ENCODE measurements around the gene IL3. TPM values are rescaled to one million over a fixed set of nuclear protein-coding genes. Genes with fewer than 3 reads are reported as not detected.

IL3 gene
- total and polyA plus RNA-seq, 9 donors, result not detected

DNA sequence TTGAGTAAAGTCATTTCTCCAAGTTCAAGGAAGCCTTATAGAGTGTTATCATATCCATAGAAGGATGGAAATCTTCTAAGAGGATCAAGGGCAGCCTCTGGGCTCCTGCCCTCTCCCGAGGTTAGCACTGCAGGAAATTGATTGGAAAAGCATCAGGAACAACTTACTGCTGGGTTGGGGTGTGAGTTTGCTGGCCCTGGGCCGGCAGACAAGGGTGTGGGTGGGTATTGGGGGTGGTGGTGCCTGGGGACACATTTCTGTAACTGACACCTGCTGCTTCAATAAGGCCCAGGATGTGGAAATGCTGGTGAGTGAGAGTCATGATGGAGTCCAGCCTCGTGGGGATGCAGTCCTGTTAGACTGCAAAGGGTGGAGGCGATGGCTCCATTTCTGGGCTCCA is 18.6 kb downstream of the IL3 start:
- Histone ChIP-seq H3K36me3 (no peaks in the 10 kb centered on the region), H3K4me1 (ENCODE audit: insufficient read depth) (no peaks in the 10 kb centered on the region), H3K27me3 (no peaks in the 10 kb centered on the region), H3K27ac (no peak overlapping the region), H3K4me3 (no peak overlapping the region), H3K9me3 (no peaks in the 10 kb centered on the region)
- TF ChIP-seq EP300 (IDR thresholded peaks at IDR 0.05) (no peak), POLR2A (IDR thresholded peaks at IDR 0.05) (no peak)
- TF ChIP-seq, protein P1, sequence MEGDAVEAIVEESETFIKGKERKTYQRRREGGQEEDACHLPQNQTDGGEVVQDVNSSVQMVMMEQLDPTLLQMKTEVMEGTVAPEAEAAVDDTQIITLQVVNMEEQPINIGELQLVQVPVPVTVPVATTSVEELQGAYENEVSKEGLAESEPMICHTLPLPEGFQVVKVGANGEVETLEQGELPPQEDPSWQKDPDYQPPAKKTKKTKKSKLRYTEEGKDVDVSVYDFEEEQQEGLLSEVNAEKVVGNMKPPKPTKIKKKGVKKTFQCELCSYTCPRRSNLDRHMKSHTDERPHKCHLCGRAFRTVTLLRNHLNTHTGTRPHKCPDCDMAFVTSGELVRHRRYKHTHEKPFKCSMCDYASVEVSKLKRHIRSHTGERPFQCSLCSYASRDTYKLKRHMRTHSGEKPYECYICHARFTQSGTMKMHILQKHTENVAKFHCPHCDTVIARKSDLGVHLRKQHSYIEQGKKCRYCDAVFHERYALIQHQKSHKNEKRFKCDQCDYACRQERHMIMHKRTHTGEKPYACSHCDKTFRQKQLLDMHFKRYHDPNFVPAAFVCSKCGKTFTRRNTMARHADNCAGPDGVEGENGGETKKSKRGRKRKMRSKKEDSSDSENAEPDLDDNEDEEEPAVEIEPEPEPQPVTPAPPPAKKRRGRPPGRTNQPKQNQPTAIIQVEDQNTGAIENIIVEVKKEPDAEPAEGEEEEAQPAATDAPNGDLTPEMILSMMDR (IDR thresholded peaks at IDR 0.05), result no peak
- intact Hi-C loops (cut with DNase I), result no loop called here
- DNase-seq, result no peak
- 74 to 80% (median 77%) methylated on average over 4 of the region's 4 CpGs for WGBS, 3 donors

- Histone ChIP-seq H3K4me1 (ENCODE audit: insufficient read depth) (no peaks in the 10 kb centered on the region), H3K36me3 (no peaks in the 10 kb centered on the region), H3K9me3 (no peaks in the 10 kb centered on the region), H3K4me3 (no peak overlapping the region), H3K27me3 (no peaks in the 10 kb centered on the region), H3K27ac (no peak overlapping the region)
- TF ChIP-seq EP300 (IDR thresholded peaks at IDR 0.05) (no peak), POLR2A (IDR thresholded peaks at IDR 0.05) (no peak)
- TF ChIP-seq, protein P1 (IDR thresholded peaks at IDR 0.05), result no peak
- 70 to 94% (median 79%) methylated on average over 3 of the region's 3 CpGs for WGBS, 3 donors
- DNase-seq, result no peak
- intact Hi-C loops (cut with DNase I), result no loop called here
Observed at GRCh38 chr5:132079619-132080018, 19.2 kb downstream of the IL3 start.

GRCh38 chr5:132080595-132080994 is 20.1 kb downstream of the IL3 start:
- Histone ChIP-seq H3K4me1 (ENCODE audit: insufficient read depth) (no peaks in the 10 kb centered on the region), H3K36me3 (no peaks in the 10 kb centered on the region), H3K27me3 (no peaks in the 10 kb centered on the region), H3K9me3 (no peaks in the 10 kb centered on the region), H3K4me3 (no peak overlapping the region), H3K27ac (no peak overlapping the region)
- 85 to 88% (median 86%) methylated on average over 3 of the region's 3 CpGs for WGBS, 3 donors
- DNase-seq, result no peak
- TF ChIP-seq, protein P1 (IDR thresholded peaks at IDR 0.05), result no peak
- TF ChIP-seq POLR2A (IDR thresholded peaks at IDR 0.05) (no peak), EP300 (IDR thresholded peaks at IDR 0.05) (no peak)
- intact Hi-C loops (cut with DNase I), result no loop called here

DNA sequence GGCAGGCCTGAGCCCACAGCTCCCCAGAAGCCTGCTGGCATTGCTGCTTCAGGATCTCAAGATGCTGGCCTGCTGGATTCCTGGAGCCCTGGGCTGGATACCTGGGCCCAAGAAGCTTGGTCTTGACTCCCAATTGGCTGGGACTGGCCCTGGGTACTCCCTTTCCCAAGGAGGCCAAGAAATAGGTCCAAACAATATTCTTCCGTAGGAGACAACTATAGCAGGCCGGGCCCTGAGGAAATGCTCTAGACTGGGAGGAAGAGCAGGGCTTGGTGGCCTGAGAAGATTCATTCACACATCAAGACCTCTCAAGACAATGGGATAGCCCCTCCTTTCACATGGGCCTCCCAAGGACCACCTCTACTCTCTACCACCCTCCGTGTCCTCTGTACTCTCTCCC is 21.0 kb downstream of the IL3 start:
- H3K27me3 ChIP-seq, result no peaks in the 10 kb centered on the region
- no peak overlapping the region for H3K27ac ChIP-seq
- TF ChIP-seq EP300 (IDR thresholded peaks at IDR 0.05), result no peak
- TF ChIP-seq POLR2A (IDR thresholded peaks at IDR 0.05), result no peak
- TF ChIP-seq, protein P1 (IDR thresholded peaks at IDR 0.05), result no peak
- intact Hi-C loops (cut with DNase I), result no loop called here
- H3K4me3 ChIP-seq, result no peak overlapping the region
- DNase-seq, result no peak
- no peaks in the 10 kb centered on the region for H3K9me3 ChIP-seq
- H3K4me1 ChIP-seq (ENCODE audit: insufficient read depth), result no peaks in the 10 kb centered on the region
- no peaks in the 10 kb centered on the region for H3K36me3 ChIP-seq
- WGBS, 3 donors, result 92 to 95% (median 95%) methylated on average over 3 of the region's 3 CpGs
